HEK293 (cell line): Measurements from ENCODE around the gene AUP1.

Experiments
- CTCF ChIP-seq: fragments of 450-650 bp; formaldehyde crosslinking; IDR thresholded peaks from 2 replicates; pipeline ENCODE4 v1.5.1; 2016; ENCODE audit warnings: missing biosample characterization, missing genetic modification characterization
- FEZF1 ChIP-seq: fragments of 450-650 bp; formaldehyde crosslinking; IDR thresholded peaks from 2 replicates; pipeline ENCODE4 v1.5.1; 2016; ENCODE audit warnings: missing biosample characterization, missing genetic modification characterization
- REST ChIP-seq: fragments of 450-650 bp; formaldehyde crosslinking; IDR thresholded peaks from 2 replicates; pipeline ENCODE4 v1.5.1; 2016; ENCODE audit warnings: missing biosample characterization, missing genetic modification characterization
- TCF7L2 ChIP-seq: IDR thresholded peaks from 2 replicates; pipeline ENCODE4 v1.6.1; 2011; ENCODE audit warnings: low read depth, mild to moderate bottlenecking, inconsistent platforms, low read length, moderate library complexity, borderline replicate concordance
- ZBTB20 ChIP-seq: fragments of 450-650 bp; formaldehyde crosslinking; IDR thresholded peaks from 2 replicates; pipeline ENCODE4 v1.5.1; 2016; ENCODE audit warnings: missing biosample characterization, missing genetic modification characterization
- ZNF548 ChIP-seq: fragments of 450-650 bp; formaldehyde crosslinking; IDR thresholded peaks from 2 replicates; pipeline ENCODE4 v1.5.1; 2016; ENCODE audit warnings: missing biosample characterization, missing genetic modification characterization
- ZNF621 ChIP-seq: fragments of 450-650 bp; formaldehyde crosslinking; IDR thresholded peaks from 2 replicates; pipeline ENCODE4 v1.5.1; 2017; ENCODE audit warnings: missing biosample characterization, missing genetic modification characterization
- TF ChIP-seq, protein P1 (sequence below): fragments of 450-650 bp; formaldehyde crosslinking; optimal IDR thresholded peaks from 2 replicates; pipeline ENCODE3; 2016; ENCODE audit warnings: missing biosample characterization, mild to moderate bottlenecking, missing genetic modification characterization
- TF ChIP-seq, protein P2 (sequence below): fragments of 450-650 bp; formaldehyde crosslinking; IDR thresholded peaks from 2 replicates; pipeline ENCODE4 v1.5.1; 2016; ENCODE audit warnings: missing biosample characterization, missing genetic modification characterization

DNA sequence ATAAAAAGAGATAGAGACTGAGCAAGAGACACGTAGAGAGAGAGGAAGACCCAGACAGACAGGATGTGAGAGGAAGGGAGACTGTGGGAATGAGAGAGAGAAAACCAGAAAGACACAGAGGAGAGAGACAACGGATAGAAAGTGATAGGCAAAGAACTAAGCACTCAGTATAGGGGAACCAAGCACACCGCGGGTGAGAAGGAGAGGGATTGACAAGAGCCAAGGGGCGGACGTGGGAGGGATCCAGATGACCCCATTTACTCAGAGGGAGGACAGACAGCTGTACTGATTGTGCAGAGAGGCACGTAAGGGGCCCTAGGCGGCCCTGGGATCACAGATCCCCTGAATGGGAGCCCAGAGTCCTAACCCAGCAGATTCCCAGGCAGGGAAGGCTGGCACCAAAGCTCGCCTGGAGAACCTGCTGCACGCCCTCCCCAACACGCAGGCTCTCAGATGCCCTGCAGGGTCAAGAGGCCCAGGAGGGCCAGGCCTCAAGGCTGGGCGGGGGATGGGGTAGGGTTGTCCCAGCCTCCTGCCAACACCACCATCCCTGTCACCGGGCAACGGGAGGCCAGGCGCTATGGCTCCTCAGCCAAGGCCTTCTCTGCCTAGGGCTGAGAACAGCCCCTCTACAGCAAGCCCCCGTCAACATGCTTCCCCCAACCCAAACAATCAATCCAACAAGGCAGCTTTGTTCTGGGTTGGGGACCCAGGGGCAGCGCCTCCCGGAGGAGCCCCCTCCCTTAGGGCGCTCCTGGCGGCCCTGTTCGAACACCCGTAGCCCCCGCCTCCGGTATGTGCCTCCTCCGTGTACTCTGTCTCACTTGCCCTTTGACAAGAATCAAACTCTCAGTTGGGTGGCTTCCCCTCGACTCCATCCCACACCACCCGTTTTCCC, 23.7 kb upstream of the AUP1 start:
- TF ChIP-seq CTCF = no peak
- no peak for TF ChIP-seq REST (tag by site-specific recombination)
- TF ChIP-seq ZNF548 = no peak
- TF ChIP-seq ZBTB20 (tag by site-specific recombination) = peak; percentile 35; the same call in 1 of the 2 replicates
- TF ChIP-seq, protein P1, sequence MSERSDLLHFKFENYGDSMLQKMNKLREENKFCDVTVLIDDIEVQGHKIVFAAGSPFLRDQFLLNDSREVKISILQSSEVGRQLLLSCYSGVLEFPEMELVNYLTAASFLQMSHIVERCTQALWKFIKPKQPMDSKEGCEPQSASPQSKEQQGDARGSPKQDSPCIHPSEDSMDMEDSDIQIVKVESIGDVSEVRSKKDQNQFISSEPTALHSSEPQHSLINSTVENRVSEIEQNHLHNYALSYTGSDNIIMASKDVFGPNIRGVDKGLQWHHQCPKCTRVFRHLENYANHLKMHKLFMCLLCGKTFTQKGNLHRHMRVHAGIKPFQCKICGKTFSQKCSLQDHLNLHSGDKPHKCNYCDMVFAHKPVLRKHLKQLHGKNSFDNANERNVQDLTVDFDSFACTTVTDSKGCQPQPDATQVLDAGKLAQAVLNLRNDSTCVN (tag by site-specific recombination) = no peak
- no peak for TF ChIP-seq ZNF621
- TF ChIP-seq TCF7L2 = no peak
- TF ChIP-seq, protein P2, sequence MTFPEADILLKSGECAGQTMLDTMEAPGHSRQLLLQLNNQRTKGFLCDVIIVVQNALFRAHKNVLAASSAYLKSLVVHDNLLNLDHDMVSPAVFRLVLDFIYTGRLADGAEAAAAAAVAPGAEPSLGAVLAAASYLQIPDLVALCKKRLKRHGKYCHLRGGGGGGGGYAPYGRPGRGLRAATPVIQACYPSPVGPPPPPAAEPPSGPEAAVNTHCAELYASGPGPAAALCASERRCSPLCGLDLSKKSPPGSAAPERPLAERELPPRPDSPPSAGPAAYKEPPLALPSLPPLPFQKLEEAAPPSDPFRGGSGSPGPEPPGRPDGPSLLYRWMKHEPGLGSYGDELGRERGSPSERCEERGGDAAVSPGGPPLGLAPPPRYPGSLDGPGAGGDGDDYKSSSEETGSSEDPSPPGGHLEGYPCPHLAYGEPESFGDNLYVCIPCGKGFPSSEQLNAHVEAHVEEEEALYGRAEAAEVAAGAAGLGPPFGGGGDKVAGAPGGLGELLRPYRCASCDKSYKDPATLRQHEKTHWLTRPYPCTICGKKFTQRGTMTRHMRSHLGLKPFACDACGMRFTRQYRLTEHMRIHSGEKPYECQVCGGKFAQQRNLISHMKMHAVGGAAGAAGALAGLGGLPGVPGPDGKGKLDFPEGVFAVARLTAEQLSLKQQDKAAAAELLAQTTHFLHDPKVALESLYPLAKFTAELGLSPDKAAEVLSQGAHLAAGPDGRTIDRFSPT (tag by site-specific recombination) = no peak
- TF ChIP-seq FEZF1 (tag by site-specific recombination) = no peak
